GM11168 (cell line): Measurements from ENCODE around the gene LYSMD3.

ENCODE experiments used
- in situ Hi-C: fragments of 300-500 bp; cut with MboI; formaldehyde crosslinking; loops from one replicate; pipeline ENCODE4 v1.12.0; 2022; ENCODE audit warnings: low sequenced_read_pairs; ENCODE audit not compliant: unreplicated experiment

Gene LYSMD3

GRCh38 chr5:90549223-90549622 lies 19.8 kb upstream of the LYSMD3 start:
- in situ Hi-C loops, result no loop called here

GRCh38 chr5:90548069-90548593 lies 18.7 kb upstream of the LYSMD3 start:
- in situ Hi-C loops, result no loop called here

DNA sequence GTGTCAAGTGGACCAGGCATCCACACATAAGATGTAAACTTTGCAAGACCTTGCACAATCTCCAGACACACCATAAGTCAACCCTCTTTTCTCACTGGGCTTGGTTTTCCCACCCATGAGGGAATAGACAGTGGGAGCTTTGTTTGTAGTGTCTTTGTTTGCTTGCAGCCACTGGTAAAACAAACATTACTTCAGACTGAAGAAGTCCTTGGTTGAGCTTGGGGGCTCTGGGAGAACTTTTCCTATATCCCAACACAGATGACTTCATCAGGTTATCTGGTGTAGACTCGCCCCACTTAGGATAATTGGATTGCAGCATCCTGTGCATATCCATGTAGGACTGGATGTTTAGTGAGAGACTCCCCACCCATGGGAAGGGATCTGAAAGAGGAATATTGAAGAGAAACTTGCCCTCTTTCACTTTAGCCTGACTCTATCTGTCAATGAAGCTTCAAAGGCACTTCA lies 17.7 kb upstream of the LYSMD3 start:
- in situ Hi-C loops, result no loop called here

DNA sequence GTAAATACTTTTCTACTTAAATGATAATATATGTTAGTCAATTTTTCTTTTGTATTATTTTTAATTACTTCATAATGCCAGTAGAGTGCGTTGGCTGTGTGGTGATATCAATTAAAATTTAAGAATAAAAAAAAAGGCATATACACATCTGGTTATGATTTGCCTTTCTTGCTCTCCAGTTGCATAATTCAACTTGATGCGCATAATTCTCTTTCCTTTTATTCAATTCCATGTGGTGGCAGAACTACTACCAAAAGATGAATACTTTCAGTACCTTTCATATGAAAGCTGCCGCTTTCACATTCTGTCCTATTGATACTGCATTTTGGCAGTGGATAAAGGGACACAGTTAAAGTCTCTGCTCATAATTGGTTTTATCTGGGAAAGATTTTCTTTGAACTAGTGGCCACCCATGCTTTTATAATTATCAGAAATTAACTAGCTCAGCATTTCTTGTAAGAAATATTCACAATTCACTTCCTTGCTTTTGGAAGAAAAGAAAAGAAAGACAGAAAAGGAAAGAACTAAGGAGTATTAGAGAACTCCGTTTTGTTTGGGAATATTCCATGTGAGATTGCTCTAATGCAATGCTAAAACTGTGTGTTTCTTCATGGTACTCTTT lies 16.9 kb upstream of the LYSMD3 start:
- in situ Hi-C loops, result no loop called here

- in situ Hi-C loops, result no loop called here
These were observed 16.1 kb upstream of the LYSMD3 start for GRCh38 chr5:90545511-90545910.

DNA sequence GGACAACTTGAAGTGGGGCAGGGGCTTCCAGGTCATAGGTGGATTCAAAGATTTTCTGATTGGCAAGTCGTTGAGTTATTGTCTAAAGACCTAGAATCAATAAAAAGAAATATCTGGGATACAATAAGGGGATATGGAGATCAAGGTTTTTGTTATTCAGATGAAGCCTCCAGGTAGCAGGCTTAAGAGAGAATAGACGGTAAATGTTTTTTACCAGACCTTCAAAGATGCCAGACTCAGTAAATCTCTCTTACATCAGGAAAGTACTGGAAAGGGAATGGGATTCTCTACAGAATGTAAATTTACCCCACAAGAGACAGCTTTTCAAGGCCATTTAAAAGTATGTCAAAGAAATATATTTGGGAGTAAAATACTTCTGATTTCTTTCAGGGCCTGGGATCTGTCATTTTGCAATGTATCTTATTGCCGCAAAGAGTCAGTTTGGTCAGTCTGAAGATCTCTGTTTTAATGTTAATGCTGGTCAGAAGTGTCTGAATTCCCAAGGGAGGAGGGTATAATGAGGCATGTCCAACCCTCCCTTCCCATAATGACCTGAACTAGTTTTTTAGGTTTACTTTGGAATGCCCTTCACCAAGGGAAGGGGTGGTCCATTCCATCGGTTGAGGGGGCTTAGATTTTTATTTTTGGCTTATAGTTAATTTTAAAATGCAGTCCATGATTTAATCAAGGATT lies 13.6 kb upstream of the LYSMD3 start:
- in situ Hi-C loops, result no loop called here

- in situ Hi-C loops, result no loop called here
These were observed 5.5 kb upstream of the LYSMD3 start for GRCh38 chr5:90534922-90535321.

- in situ Hi-C loops, result no loop called here
These were observed 4.4 kb upstream of the LYSMD3 start for GRCh38 chr5:90533794-90534193.

DNA sequence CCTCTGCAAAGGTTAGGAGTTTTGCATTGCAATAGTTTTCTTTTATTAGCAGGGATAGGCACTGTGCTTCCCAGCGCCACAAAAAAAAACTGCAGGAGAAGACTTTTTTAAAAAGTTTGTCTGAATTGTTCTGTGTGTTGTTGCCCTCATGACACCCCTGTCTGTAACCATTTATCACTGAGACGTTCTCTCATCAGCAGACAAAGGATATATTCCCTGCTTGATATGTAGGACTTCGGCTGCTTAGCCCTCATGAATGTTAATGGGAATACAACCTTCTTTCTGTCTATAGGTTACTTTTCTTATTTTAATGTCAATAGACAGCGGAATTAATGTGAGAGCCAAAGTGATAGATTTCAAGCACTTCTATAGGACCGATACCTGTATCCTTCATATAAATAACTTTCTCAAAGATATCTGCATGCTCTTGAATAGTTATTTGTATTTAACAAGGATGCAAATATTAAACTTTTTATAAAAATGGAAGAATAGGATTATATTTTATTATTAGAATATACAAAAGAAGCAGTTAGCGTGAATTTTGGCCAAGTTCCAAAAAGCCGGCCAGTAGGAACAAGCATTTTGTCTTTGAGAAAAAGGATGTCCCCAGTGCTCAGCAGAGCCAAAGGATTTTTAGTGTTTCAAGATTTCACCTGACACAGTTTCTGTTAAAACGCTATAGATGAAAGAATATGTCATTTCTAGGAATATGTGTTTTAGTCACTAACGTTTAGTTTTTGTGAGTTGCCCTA lies 1.5 kb upstream of the LYSMD3 start:
- in situ Hi-C loops, result no loop called here

GRCh38 chr5:90529939-90530677 lies 724 bp upstream of the LYSMD3 start:
- in situ Hi-C loops, result no loop called here

DNA sequence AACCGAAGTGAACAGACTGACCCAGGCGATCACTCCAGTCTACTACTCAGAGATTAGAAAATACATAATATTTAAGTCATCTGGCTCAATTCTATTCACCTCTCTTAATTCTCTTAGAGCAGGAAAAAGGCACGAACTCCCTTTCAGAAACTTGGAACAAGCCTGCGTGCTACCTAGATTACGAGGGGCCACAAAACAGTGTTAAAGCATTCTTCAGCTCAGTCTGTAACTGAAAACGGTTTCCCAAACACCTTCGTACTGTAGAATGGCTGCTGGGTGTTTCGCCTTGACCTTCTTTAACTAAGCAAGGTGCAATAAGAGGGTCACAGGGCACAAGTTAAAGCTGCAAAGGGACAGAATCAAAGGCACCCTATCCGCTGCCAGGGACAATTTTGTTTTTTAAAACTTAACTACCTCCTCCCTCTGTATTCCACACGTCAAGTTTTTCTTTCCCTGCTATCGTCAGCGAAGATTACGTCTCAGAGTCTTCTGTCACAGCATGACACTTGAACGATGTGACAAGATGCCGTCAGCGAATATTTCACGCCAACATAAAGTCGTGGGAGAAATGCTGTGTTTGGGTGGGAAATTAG lies 687 bp downstream of the LYSMD3 start:
- in situ Hi-C loops, result no loop called here

- in situ Hi-C loops, result no loop called here
These were observed 10.3 kb downstream of the LYSMD3 start for GRCh38 chr5:90519081-90519480.

DNA sequence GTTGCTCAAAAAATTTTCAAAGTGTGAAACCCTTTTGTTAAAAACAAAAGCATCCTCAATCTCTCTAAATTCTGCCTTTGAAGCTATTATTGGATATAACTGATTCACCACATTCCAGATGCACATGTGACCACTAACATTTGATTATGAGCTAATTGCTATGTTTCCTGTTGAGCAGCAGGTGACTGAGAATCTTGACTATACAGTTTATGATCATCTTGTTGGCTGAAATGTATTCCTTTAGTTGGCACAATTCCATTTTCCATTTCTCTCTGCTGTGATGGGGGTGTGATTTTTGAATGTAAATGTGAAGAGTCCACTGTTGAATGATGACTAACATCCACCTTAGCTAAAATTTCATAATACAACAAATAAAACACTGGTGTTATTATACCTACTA lies 10.7 kb downstream of the LYSMD3 start:
- in situ Hi-C loops, result no loop called here

DNA sequence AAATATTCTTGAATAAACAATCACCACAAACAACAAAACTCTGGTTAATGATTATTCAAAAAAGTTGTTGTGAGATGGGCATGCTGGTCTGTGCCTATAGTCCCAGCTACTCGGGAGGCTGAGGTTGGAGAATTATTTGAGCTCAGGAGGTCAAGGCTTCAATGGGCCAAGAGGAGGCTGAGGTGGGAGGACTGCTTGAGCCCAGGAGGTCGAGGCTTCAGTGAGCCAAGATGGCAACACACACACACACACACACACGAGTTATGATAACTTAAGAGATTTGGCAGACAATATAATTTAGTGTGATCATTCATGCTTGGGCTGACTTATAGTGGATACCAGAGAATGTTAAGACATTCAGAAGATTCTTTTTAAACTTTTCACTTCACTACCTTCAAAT lies 14.9 kb downstream of the LYSMD3 start:
- in situ Hi-C loops, result no loop called here

DNA sequence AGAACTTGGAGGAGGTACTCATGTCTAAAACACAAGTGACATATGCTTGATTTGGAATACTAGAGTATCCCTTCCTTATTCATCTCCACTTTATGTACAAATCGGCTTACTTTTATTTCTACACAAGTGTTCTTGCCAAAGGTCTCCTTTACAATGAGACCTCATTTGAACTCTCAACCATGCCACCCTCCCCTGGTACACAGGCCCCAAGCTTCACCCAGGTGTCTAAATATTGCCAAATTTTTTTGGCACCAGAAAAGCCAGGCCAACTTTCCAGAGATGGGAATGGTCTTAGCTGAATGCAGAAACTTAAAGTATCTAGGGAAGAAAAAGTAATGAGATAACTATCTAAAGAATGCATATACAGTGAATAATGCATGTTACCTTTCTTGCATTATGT lies 18.9 kb downstream of the LYSMD3 start:
- in situ Hi-C loops, result no loop called here

- in situ Hi-C loops, result no loop called here
These were observed 23.2 kb downstream of the LYSMD3 start for GRCh38 chr5:90506221-90506620.

DNA sequence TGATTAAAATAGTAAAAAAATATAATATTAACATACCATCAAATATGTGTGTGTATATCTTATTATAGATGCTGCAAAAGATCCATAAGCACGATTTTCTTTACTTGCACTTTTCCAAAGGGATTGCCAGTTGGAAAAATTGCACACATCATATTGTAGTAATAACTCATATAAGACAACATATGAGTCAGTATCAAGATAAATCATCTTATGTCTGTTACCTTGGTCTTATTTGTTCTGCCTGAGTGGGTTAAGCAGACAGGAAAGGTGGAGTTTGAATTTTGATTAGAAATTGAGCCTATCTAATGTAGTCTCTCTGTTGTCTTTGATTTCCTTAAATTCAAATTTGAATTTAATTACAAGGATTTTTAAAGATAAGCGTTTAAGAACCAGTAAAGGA lies 24.6 kb downstream of the LYSMD3 start:
- in situ Hi-C loops, result no loop called here

DNA sequence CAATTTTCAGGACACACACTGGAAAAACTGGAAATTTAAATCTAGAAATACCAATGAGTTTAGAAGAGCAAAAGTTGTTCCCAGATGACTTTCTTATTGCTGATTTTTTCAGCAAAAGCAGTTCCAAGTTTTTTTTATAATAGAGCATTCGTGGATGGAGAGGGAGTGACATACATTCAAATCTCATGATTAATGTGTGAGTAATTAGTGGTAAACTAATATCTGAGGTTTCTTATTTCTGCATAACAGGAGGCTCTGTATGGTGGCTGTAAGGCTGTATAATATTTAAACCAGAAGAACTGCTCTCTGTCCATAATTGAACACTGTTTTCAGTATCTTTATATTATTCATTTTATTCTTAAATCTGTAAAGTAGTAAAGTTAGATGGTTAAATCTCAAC lies 25.8 kb downstream of the LYSMD3 start:
- in situ Hi-C loops, result no loop called here

DNA sequence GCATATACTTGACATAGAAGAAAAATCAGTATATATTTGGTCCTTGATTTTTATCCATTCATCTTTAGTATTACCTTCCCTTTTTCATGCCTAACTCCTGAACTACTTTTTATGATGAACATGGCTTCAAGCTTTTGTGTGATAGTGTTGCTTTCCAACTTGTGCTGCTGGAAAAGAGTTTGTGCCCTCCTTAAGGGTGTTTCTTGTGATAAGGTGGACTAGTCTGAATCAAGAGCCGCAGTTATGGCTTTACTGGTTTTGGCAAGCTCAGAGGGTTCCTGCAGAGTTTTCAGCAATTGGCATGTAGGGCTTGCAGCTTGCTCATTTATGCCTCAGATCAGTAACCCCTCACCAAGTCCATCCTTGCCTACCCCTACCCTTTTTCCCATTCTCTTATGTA lies 34.2 kb downstream of the LYSMD3 start:
- in situ Hi-C loops, result no loop called here

- in situ Hi-C loops, result no loop called here
These were observed 35.3 kb downstream of the LYSMD3 start for GRCh38 chr5:90494043-90494442.
